Measurements from ENCODE around the gene PHACTR4. TPM values are rescaled to one million over a fixed set of nuclear protein-coding genes. Genes with fewer than 3 reads are reported as not detected.
A peak's percentile ranks its signal among the peaks of the same experiment; 100 is the strongest.
"Not testable (repeated sequence)": the region's sequence is repeated elsewhere in the genome, so short reads cannot be mapped to it uniquely, and the experiment has no call there.

Gene PHACTR4
- total RNA-seq, 2 donors from 2014 or later: 14.5 to 32.6 TPM

DNA sequence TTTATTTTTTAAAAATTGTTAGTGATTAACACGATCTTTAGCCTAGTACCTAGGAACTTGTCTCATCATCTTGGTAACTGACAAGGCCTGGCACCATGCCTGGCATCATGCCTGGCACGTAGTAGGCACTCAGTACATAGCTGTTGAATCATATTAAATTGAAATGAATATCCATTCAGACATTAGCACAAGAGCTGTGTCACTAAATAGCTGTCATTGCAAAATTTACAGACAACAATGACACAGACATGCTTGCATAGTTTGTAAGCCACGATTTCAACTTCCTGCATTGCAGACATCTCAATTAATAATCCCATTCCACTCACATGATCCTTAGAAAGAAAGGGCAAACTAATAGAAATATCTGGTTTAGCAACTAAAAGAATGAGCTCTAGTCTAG is 15.4 kb upstream of the PHACTR4 start:
- DNase-seq (peak in 1 of 4 donors; percentile 5), ATAC-seq (peak; percentile 79)
- intact Hi-C loops (cut with DNase I): no loop called here
- Histone ChIP-seq H3K4me1 (no peaks in the 10 kb centered on the region), H3K27ac (peak overlapping the region in 3 of 4 donors; percentile 15 to 67 (median 24)), H3K36me3 (replicated peaks in 1 of 2; ENCODE audit: insufficient read depth in 1 of 2, low read depth in 2 of 2) (no peaks in the 10 kb centered on the region), H3K9me3 (no peaks in the 10 kb centered on the region), H3K27me3 (no peaks in the 10 kb centered on the region), H3K4me3 (no peak overlapping the region)
- 17 to 18% methylated on average over 3 of the region's 3 CpGs for WGBS, 2 donors
- TF ChIP-seq CTCF (IDR thresholded peaks at IDR 0.05) (no peak), POLR2A (IDR thresholded peaks at IDR 0.05) (no peak)

DNA sequence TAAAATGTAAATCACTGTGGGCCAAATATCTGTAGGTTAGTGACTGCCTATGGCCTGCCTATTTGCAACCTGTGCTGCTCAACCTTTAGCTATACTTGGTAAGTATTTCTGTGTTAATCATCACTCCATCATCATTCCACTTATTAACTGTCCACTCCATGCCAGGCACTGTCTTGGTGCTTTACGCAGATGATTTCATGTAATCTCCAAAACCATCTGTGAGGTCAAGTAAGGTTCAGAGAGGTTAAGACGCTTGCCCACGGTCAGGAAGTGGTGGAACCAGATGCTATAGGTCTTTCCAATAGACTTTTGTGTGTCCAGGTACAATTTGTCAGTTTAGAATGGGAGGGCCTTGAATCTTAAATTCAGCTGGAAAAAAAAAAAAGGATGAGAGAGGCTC is 10.8 kb upstream of the PHACTR4 start:
- no peaks in the 10 kb centered on the region for H3K4me1 ChIP-seq
- no peak overlapping the region for H3K4me3 ChIP-seq
- no peaks in the 10 kb centered on the region for H3K9me3 ChIP-seq
- intact Hi-C loops (cut with DNase I): no loop called here
- H3K27me3 ChIP-seq: no peaks in the 10 kb centered on the region
- DNase-seq: no peak
- H3K27ac ChIP-seq: no peak overlapping the region
- no peaks in the 10 kb centered on the region for H3K36me3 ChIP-seq (replicated peaks in 1 of 2; ENCODE audit: insufficient read depth in 1 of 2, low read depth in 2 of 2)
- no peak for TF ChIP-seq POLR2A (IDR thresholded peaks at IDR 0.05)
- TF ChIP-seq CTCF (IDR thresholded peaks at IDR 0.05): no peak
- ATAC-seq: no peak
- WGBS, 2 donors: 59 to 74% methylated on average over 3 of the region's 3 CpGs

DNA sequence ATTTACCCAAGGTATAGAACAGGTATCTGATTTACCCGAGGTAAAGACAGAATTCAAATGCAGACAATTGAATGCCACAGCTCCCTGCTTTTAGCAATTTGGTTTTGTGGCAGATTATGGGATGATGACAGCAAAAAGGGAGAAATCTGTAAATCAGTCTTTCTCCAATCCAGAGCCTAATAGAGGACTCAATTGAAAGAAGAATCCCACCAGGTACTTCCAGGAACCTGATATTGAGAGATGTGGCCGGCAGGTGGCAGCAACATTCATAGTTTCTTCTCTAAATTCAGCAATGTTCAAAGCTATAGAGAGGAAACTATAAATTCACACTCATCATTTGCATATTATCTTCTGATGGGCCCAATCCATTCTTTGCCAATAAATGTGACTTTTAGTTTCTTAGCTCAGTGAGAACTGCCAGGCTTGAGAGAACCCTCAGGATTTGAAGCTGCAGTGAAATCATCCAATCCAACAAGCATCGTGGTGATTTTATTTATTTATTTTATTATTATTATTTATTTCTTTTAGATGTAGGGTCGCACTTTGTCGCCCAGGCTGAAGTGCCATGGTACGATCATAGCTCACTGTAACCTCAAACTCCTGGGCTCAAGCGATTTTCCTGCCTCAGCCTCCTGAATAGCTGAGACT is 9.8 kb upstream of the PHACTR4 start:
- Histone ChIP-seq H3K4me3 (no peak overlapping the region), H3K9me3 (no peaks in the 10 kb centered on the region), H3K27me3 (no peaks in the 10 kb centered on the region), H3K4me1 (peaks cover 1% of the 10 kb centered on the region), H3K27ac (no peak overlapping the region), H3K36me3 (replicated peaks in 1 of 2; ENCODE audit: insufficient read depth in 1 of 2, low read depth in 2 of 2) (no peaks in the 10 kb centered on the region)
- peak; percentile 73 for ATAC-seq
- intact Hi-C loops (cut with DNase I): no loop called here
- 30 to 33% methylated on average over 7 of the region's 7 CpGs for WGBS, 2 donors
- TF ChIP-seq CTCF (IDR thresholded peaks at IDR 0.05) (peak in 6 of 7 experiments; percentile 55 to 74 (median 63)), POLR2A (IDR thresholded peaks at IDR 0.05) (no peak)
- DNase-seq: peak; percentile 78 to 90 (median 84)

GRCh38 chr1:28364888-28365287 is 4.7 kb upstream of the PHACTR4 start:
- ATAC-seq: no peak
- H3K36me3 ChIP-seq (replicated peaks in 1 of 2; ENCODE audit: insufficient read depth in 1 of 2, low read depth in 2 of 2): no peaks in the 10 kb centered on the region
- peaks cover 23% of the 10 kb centered on the region for H3K4me1 ChIP-seq
- H3K27ac ChIP-seq: peak overlapping the region in 3 of 4 donors; percentile 37 to 85 (median 80)
- H3K27me3 ChIP-seq: no peaks in the 10 kb centered on the region
- H3K4me3 ChIP-seq: no peak overlapping the region
- intact Hi-C loops (cut with DNase I): no loop called here
- 23 to 51% methylated on average over 4 of the region's 4 CpGs for WGBS, 2 donors
- DNase-seq: peak in 2 of 4 donors; percentile 54 to 57
- H3K9me3 ChIP-seq: no peaks in the 10 kb centered on the region
- TF ChIP-seq POLR2A (IDR thresholded peaks at IDR 0.05): no peak
- no peak for TF ChIP-seq CTCF (IDR thresholded peaks at IDR 0.05)

GRCh38 chr1:28365864-28366263 is 3.7 kb upstream of the PHACTR4 start:
- WGBS, 2 donors: 39 to 44% methylated on average over 7 of the region's 7 CpGs
- Histone ChIP-seq H3K36me3 (replicated peaks in 1 of 2; ENCODE audit: insufficient read depth in 1 of 2, low read depth in 2 of 2) (no peaks in the 10 kb centered on the region), H3K4me3 (no peak overlapping the region), H3K4me1 (peaks cover 28% of the 10 kb centered on the region), H3K27me3 (no peaks in the 10 kb centered on the region), H3K9me3 (no peaks in the 10 kb centered on the region), H3K27ac (peak overlapping the region in 3 of 4 donors; percentile 37 to 85 (median 80))
- no peak for TF ChIP-seq POLR2A (IDR thresholded peaks at IDR 0.05)
- no peak for TF ChIP-seq CTCF (IDR thresholded peaks at IDR 0.05)
- intact Hi-C loops (cut with DNase I): no loop called here
- DNase-seq: peak; percentile 60 to 82 (median 66)
- peak; percentile 61 for ATAC-seq

DNA sequence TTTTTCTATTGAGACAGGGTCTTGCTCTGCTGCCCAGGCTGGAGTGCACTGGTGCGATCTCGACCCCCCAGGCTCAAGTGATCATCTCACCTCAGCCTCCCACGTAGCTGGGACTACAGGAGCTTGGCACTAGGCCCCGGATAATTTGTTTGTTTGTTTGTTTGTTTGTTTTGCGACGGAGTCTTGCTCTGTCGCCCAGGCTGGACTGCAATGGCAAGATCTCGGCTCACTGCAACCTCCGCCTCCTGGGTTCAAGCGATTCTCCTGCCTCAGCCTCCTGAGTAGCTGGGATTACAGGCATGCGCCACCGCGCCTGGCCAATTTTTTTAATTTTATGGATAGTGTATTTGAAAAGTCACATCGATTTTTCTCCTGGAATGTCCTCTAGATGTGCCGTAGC is 932 bp upstream of the PHACTR4 start:
- 93 to 96% methylated on average over 15 of the region's 15 CpGs for WGBS, 2 donors
- peaks cover 50% of the 10 kb centered on the region for H3K4me1 ChIP-seq
- H3K4me3 ChIP-seq; ATAC-seq; H3K27me3 ChIP-seq; intact Hi-C loops (cut with DNase I); H3K36me3 ChIP-seq (replicated peaks in 1 of 2; ENCODE audit: insufficient read depth in 1 of 2, low read depth in 2 of 2); H3K9me3 ChIP-seq; DNase-seq: not testable (repeated sequence)
- peak overlapping the region in 2 of 4 donors; percentile 81 to 96 for H3K27ac ChIP-seq
